ENCODE measurements around the gene NDFIP2.
"Not testable (repeated sequence)": the region's sequence is repeated elsewhere in the genome, so short reads cannot be mapped to it uniquely, and the experiment has no call there.

Gene NDFIP2

GRCh38 chr13:79591493-79591892 is 110.5 kb downstream of the NDFIP2 start:
- H4K91ac ChIP-seq (ENCODE audit: low read depth, low read length, poor library complexity), result no peak overlapping the region
- no peak overlapping the region for H3K23ac ChIP-seq (ENCODE audit: low read depth, low read length, poor library complexity)
- no peak overlapping the region for H3K9ac ChIP-seq (ENCODE audit: low read depth, low read length, poor library complexity)
- peaks cover 0 to 1% of the 10 kb centered on the region in 2 donors for H3K9me3 ChIP-seq (replicated peaks in 1 of 2; ENCODE audit: control insufficient read depth in 2 of 2, insufficient read depth in 1 of 2, low read depth in 1 of 2, low read length in 2 of 2)
- no peak overlapping the region for H4K8ac ChIP-seq (ENCODE audit: low read depth, low read length)
- H2BK15ac ChIP-seq (ENCODE audit: low read length), result no peak overlapping the region
- no peak overlapping the region for H2BK5ac ChIP-seq (ENCODE audit: low read length)
- no peak overlapping the region for H2AFZ ChIP-seq (ENCODE audit: low read length)
- DNase-seq (ENCODE audit: low spot score), result no peak
- no peak overlapping the region for H3K4ac ChIP-seq (ENCODE audit: low read length)
- H3K18ac ChIP-seq (ENCODE audit: low read length), result no peak overlapping the region
- H3K4me1 ChIP-seq (ENCODE audit: control insufficient read depth in 2 of 2, insufficient read depth in 1 of 2, low read depth in 1 of 2, low read length in 2 of 2), result no peaks in the 10 kb centered on the region
- H3K36me3 ChIP-seq (replicated peaks in 1 of 2; ENCODE audit: control insufficient read depth in 2 of 2, insufficient read depth in 2 of 2, low read length in 2 of 2), result no peaks in the 10 kb centered on the region
- no peak overlapping the region for H3K14ac ChIP-seq (ENCODE audit: low read length)
- no peak overlapping the region for H2BK120ac ChIP-seq (ENCODE audit: low read depth, low read length)
- no peak overlapping the region for H3K27ac ChIP-seq (replicated peaks; ENCODE audit: low read length)
- no peak overlapping the region for H2BK12ac ChIP-seq (ENCODE audit: low read length)
- H3K27me3 ChIP-seq (ENCODE audit: control insufficient read depth in 3 of 3, insufficient read depth in 3 of 3, low read depth in 1 of 3, low read length in 3 of 3), result no peaks in the 10 kb centered on the region
- H3K4me3 ChIP-seq (ENCODE audit: low read length in 2 of 2), result no peak overlapping the region
- H3K4me2 ChIP-seq (ENCODE audit: insufficient read depth, low read length, poor library complexity, severe bottlenecking), result no peak overlapping the region
- H3K79me1 ChIP-seq (ENCODE audit: low read depth, low read length), result no peaks in the 10 kb centered on the region
- H2AK5ac ChIP-seq (ENCODE audit: low read depth, low read length), result no peak overlapping the region

DNA sequence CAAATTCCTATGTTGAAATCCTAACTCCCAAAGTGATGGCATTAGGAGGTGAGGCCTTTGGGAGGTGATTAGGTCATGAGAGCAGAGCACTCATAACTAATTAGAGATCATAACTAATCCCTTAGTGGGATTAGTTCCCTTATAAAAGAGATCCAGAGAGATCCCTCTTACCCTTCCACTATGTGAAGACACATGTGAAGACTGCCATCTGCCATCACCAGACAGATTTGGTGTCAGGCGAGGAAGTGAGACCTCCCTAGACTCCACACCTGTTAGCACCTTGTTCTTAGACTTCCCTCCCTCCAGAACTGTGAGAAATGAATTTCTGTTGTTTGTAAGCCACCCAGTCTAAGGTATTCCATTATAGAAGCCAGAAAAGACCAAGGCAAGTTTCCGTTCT is 112.2 kb downstream of the NDFIP2 start:
- Histone ChIP-seq H2BK120ac (ENCODE audit: low read depth, low read length) (no peak overlapping the region), H2BK5ac (ENCODE audit: low read length) (no peak overlapping the region), H2BK12ac (ENCODE audit: low read length) (no peak overlapping the region), H2AK5ac (ENCODE audit: low read depth, low read length) (no peak overlapping the region), H3K36me3 (replicated peaks in 1 of 2; ENCODE audit: control insufficient read depth in 2 of 2, insufficient read depth in 2 of 2, low read length in 2 of 2) (no peaks in the 10 kb centered on the region), H3K79me1 (ENCODE audit: low read depth, low read length) (no peaks in the 10 kb centered on the region), H3K23ac (ENCODE audit: low read depth, low read length, poor library complexity) (no peak overlapping the region), H3K9me3 (replicated peaks in 1 of 2; ENCODE audit: control insufficient read depth in 2 of 2, insufficient read depth in 1 of 2, low read depth in 1 of 2, low read length in 2 of 2) (no peaks in the 10 kb centered on the region), H3K27me3 (ENCODE audit: control insufficient read depth in 3 of 3, insufficient read depth in 3 of 3, low read depth in 1 of 3, low read length in 3 of 3) (no peaks in the 10 kb centered on the region), H3K4me1 (ENCODE audit: control insufficient read depth in 2 of 2, insufficient read depth in 1 of 2, low read depth in 1 of 2, low read length in 2 of 2) (no peaks in the 10 kb centered on the region), H3K4me3 (ENCODE audit: low read length in 2 of 2) (no peak overlapping the region), H4K91ac (ENCODE audit: low read depth, low read length, poor library complexity) (no peak overlapping the region), H3K18ac (ENCODE audit: low read length) (no peak overlapping the region), H3K9ac (ENCODE audit: low read depth, low read length, poor library complexity) (no peak overlapping the region), H3K4ac (ENCODE audit: low read length) (no peak overlapping the region), H2BK15ac (ENCODE audit: low read length) (no peak overlapping the region), H3K14ac (ENCODE audit: low read length) (no peak overlapping the region), H3K27ac (replicated peaks; ENCODE audit: low read length) (no peak overlapping the region), H2AFZ (ENCODE audit: low read length) (no peak overlapping the region), H4K8ac (ENCODE audit: low read depth, low read length) (no peak overlapping the region), H3K4me2 (ENCODE audit: insufficient read depth, low read length, poor library complexity, severe bottlenecking) (no peak overlapping the region)
- no CpG with 5 or more reads among the region's 2 CpGs for WGBS, 2 donors (ENCODE audit: extremely low coverage in 2 of 2, insufficient read length in 2 of 2, insufficient replicate concordance in 1 of 2)
- DNase-seq (ENCODE audit: low spot score), result no peak

- H2BK12ac ChIP-seq (ENCODE audit: low read length), result no peak overlapping the region
- H2BK120ac ChIP-seq (ENCODE audit: low read depth, low read length), result no peak overlapping the region
- H3K27me3 ChIP-seq (ENCODE audit: control insufficient read depth in 3 of 3, insufficient read depth in 3 of 3, low read depth in 1 of 3, low read length in 3 of 3), result no peaks in the 10 kb centered on the region
- no peak overlapping the region for H3K4ac ChIP-seq (ENCODE audit: low read length)
- H2AK5ac ChIP-seq (ENCODE audit: low read depth, low read length), result no peak overlapping the region
- H4K8ac ChIP-seq (ENCODE audit: low read depth, low read length), result no peak overlapping the region
- no peak overlapping the region for H3K9ac ChIP-seq (ENCODE audit: low read depth, low read length, poor library complexity)
- peaks cover 0 to 2% of the 10 kb centered on the region in 2 donors for H3K9me3 ChIP-seq (replicated peaks in 1 of 2; ENCODE audit: control insufficient read depth in 2 of 2, insufficient read depth in 1 of 2, low read depth in 1 of 2, low read length in 2 of 2)
- no peak overlapping the region for H3K23ac ChIP-seq (ENCODE audit: low read depth, low read length, poor library complexity)
- H2BK15ac ChIP-seq (ENCODE audit: low read length), result no peak overlapping the region
- H3K14ac ChIP-seq (ENCODE audit: low read length), result no peak overlapping the region
- H3K27ac ChIP-seq (replicated peaks; ENCODE audit: low read length), result no peak overlapping the region
- H3K79me1 ChIP-seq (ENCODE audit: low read depth, low read length), result no peaks in the 10 kb centered on the region
- no peak overlapping the region for H3K4me2 ChIP-seq (ENCODE audit: insufficient read depth, low read length, poor library complexity, severe bottlenecking)
- no peak overlapping the region for H2BK5ac ChIP-seq (ENCODE audit: low read length)
- WGBS, 2 donors (ENCODE audit: extremely low coverage in 2 of 2, insufficient read length in 2 of 2, insufficient replicate concordance in 1 of 2), result no CpG with 5 or more reads among the region's 2 CpGs
- H4K91ac ChIP-seq (ENCODE audit: low read depth, low read length, poor library complexity), result no peak overlapping the region
- no peak overlapping the region for H2AFZ ChIP-seq (ENCODE audit: low read length)
- peaks cover 0 to 2% of the 10 kb centered on the region in 2 donors for H3K4me1 ChIP-seq (ENCODE audit: control insufficient read depth in 2 of 2, insufficient read depth in 1 of 2, low read depth in 1 of 2, low read length in 2 of 2)
- no peaks in the 10 kb centered on the region for H3K36me3 ChIP-seq (replicated peaks in 1 of 2; ENCODE audit: control insufficient read depth in 2 of 2, insufficient read depth in 2 of 2, low read length in 2 of 2)
- no peak overlapping the region for H3K18ac ChIP-seq (ENCODE audit: low read length)
- no peak overlapping the region for H3K4me3 ChIP-seq (ENCODE audit: low read length in 2 of 2)
- DNase-seq (ENCODE audit: low spot score), result no peak
Observed at GRCh38 chr13:79593641-79594275, 112.8 kb downstream of the NDFIP2 start.

DNA sequence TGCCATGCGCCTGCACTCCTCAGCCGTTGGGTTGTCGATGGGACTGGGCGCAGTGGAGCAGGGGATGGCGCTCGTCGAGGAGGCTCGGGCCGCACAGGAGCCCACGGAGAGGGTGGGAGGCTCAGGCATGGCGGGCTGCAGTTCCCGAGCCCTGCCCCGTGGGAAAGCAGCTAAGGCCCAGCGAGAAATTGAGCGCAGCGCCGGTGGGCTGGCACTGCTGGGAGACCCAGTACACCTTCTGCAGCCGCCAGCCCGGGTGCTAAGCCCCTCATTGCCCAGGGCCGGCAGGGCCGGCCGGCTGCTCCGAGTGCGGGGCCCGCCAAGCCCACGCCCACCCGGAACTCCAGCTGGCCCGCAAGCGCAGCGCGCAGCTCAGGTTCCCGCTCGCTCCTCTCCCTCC is 119.2 kb downstream of the NDFIP2 start:
- H4K8ac ChIP-seq (ENCODE audit: low read depth, low read length); H2AFZ ChIP-seq (ENCODE audit: low read length); H3K27me3 ChIP-seq (ENCODE audit: control insufficient read depth in 3 of 3, insufficient read depth in 3 of 3, low read depth in 1 of 3, low read length in 3 of 3); H3K23ac ChIP-seq (ENCODE audit: low read depth, low read length, poor library complexity); H3K36me3 ChIP-seq (replicated peaks in 1 of 2; ENCODE audit: control insufficient read depth in 2 of 2, insufficient read depth in 2 of 2, low read length in 2 of 2); H3K27ac ChIP-seq (replicated peaks; ENCODE audit: low read length); H2BK120ac ChIP-seq (ENCODE audit: low read depth, low read length); H3K9ac ChIP-seq (ENCODE audit: low read depth, low read length, poor library complexity); H3K4me1 ChIP-seq (ENCODE audit: control insufficient read depth in 2 of 2, insufficient read depth in 1 of 2, low read depth in 1 of 2, low read length in 2 of 2); H3K4ac ChIP-seq (ENCODE audit: low read length); DNase-seq (ENCODE audit: low spot score); H3K14ac ChIP-seq (ENCODE audit: low read length); H2BK15ac ChIP-seq (ENCODE audit: low read length); H3K9me3 ChIP-seq (replicated peaks in 1 of 2; ENCODE audit: control insufficient read depth in 2 of 2, insufficient read depth in 1 of 2, low read depth in 1 of 2, low read length in 2 of 2); H3K79me1 ChIP-seq (ENCODE audit: low read depth, low read length); H3K18ac ChIP-seq (ENCODE audit: low read length); H4K91ac ChIP-seq (ENCODE audit: low read depth, low read length, poor library complexity); H2BK12ac ChIP-seq (ENCODE audit: low read length); H3K4me2 ChIP-seq (ENCODE audit: insufficient read depth, low read length, poor library complexity, severe bottlenecking); H2AK5ac ChIP-seq (ENCODE audit: low read depth, low read length); H2BK5ac ChIP-seq (ENCODE audit: low read length); H3K4me3 ChIP-seq (ENCODE audit: low read length in 2 of 2): not testable (repeated sequence)
- WGBS, 2 donors (ENCODE audit: extremely low coverage in 2 of 2, insufficient read length in 2 of 2, insufficient replicate concordance in 1 of 2), result no CpG with 5 or more reads among the region's 33 CpGs
